IMR-90 (cell line): ENCODE results near the gene CHPF2. TPM values are rescaled to one million over a fixed set of nuclear protein-coding genes. Genes with fewer than 3 reads are reported as not detected.

Experiments
- ATAC-seq: fragments of 200-7000 bp; cut with Tn5 transposase; 2 replicates; pipeline ENCODE4 v1.9.1; 2020; ENCODE audit warnings: low read depth, mild to moderate bottlenecking, moderate library complexity
- BruUV-seq: library from RNA; stranded (reverse); fragments of 400-500 nt; replicated peaks from 2 replicates; lab custom pipeline; 2021; lab: Mats Ljungman, UMichigan
- CTCF ChIA-PET: fragments of 300-600 bp; formaldehyde crosslinking; extraction: SDS; loops from one replicate; lab custom pipeline; 2021; ENCODE audit warnings: antibody characterized with exemption; lab: Yijun Ruan, JAX
- POLR2A ChIA-PET: fragments of 300-600 bp; sonication (Branson Sonifier 250); formaldehyde crosslinking; loops from one replicate; lab custom pipeline; 2022; ENCODE audit warnings: antibody characterized with exemption; ENCODE audit not compliant: unreplicated experiment; lab: Charles Lee
- DNase-seq: peaks from one replicate; pipeline ENCODE4 v3.0.0; 2013
- H2AFZ ChIP-seq: replicated peaks from 2 replicates; pipeline ENCODE3; 2013; ENCODE audit warnings: low read length, mild to moderate bottlenecking; ENCODE audit not compliant: poor library complexity
- H2AK5ac ChIP-seq: 2 replicates; pipeline ENCODE4 v1.6.1; 2013; ENCODE audit warnings: low read depth, low read length, inconsistent platforms
- H2AK9ac ChIP-seq: replicated peaks from 2 replicates; pipeline ENCODE3; 2013; ENCODE audit warnings: mild to moderate bottlenecking, low read depth, low read length, moderate library complexity; ENCODE audit not compliant: poor library complexity
- H2BK120ac ChIP-seq: 2 replicates; pipeline ENCODE4 v1.6.1; 2013; ENCODE audit warnings: low read depth, low read length, inconsistent platforms
- H2BK15ac ChIP-seq: 3 replicates; pipeline ENCODE4 v1.6.1; 2013; ENCODE audit warnings: low read depth, low read length, inconsistent platforms
- H2BK20ac ChIP-seq: 2 replicates; pipeline ENCODE4 v1.6.1; 2013; ENCODE audit warnings: low read depth, mild to moderate bottlenecking, inconsistent platforms, low read length, moderate library complexity
- H2BK5ac ChIP-seq: 2 replicates; pipeline ENCODE4 v1.6.1; 2013; ENCODE audit warnings: mild to moderate bottlenecking, low read depth, low read length, inconsistent platforms; ENCODE audit not compliant: poor library complexity, severe bottlenecking
- H3K14ac ChIP-seq: replicated peaks from 2 replicates; pipeline ENCODE4 v1.6.1; 2013; ENCODE audit warnings: low read depth, low read length, inconsistent platforms
- H3K18ac ChIP-seq: 2 replicates; pipeline ENCODE4 v1.6.1; 2013; ENCODE audit warnings: low read depth, low read length, control low read depth
- H3K23ac ChIP-seq: 2 replicates; pipeline ENCODE4 v1.6.1; 2013; ENCODE audit warnings: low read depth, low read length, inconsistent platforms
- H3K27ac ChIP-seq: 2 replicates; pipeline ENCODE4 v1.5.1; 2013; ENCODE audit warnings: mild to moderate bottlenecking, control low read depth, low read length; ENCODE audit not compliant: insufficient read depth
- H3K27me3 ChIP-seq: 2 replicates; pipeline ENCODE4 v1.6.1; 2013; ENCODE audit warnings: low read length; ENCODE audit not compliant: control insufficient read depth, insufficient read depth
- H3K36me3 ChIP-seq: 2 replicates; pipeline ENCODE4 v1.6.1; 2013; ENCODE audit warnings: low read length, mixed read lengths; ENCODE audit not compliant: control insufficient read depth, insufficient read depth
- H3K4ac ChIP-seq: 2 replicates; pipeline ENCODE4 v1.6.1; 2013; ENCODE audit warnings: low read depth, low read length, inconsistent platforms
- H3K4me1 ChIP-seq: 2 replicates; pipeline ENCODE4 v1.6.1; 2013; ENCODE audit warnings: low read length, mixed read lengths; ENCODE audit not compliant: control insufficient read depth, insufficient read depth
- H3K4me2 ChIP-seq: 2 replicates; pipeline ENCODE4 v1.6.1; 2013; ENCODE audit warnings: low read depth, mild to moderate bottlenecking, control low read depth, low read length, moderate library complexity
- H3K4me3 ChIP-seq: 2 replicates; pipeline ENCODE4 v1.5.1; 2013; ENCODE audit warnings: low read depth, mild to moderate bottlenecking, control low read depth, low read length, moderate library complexity; ENCODE audit not compliant: insufficient read depth
- H3K56ac ChIP-seq: 2 replicates; pipeline ENCODE4 v1.6.1; 2013; ENCODE audit warnings: low read length, inconsistent platforms; ENCODE audit not compliant: insufficient read depth; ENCODE audit errors: extremely low read depth
- H3K79me1 ChIP-seq, 2 experiments: 2 replicates each; pipeline ENCODE4 v1.6.1; 2013; ENCODE audit warnings: low read length in 2 of 2, inconsistent platforms in 1 of 2, low read depth in 1 of 2
- H3K9ac ChIP-seq: 2 replicates; pipeline ENCODE4 v1.6.1; 2013; ENCODE audit warnings: low read depth, low read length, control low read depth
- H3K9me1 ChIP-seq: 2 replicates; pipeline ENCODE4 v1.6.1; 2013; ENCODE audit warnings: low read length, inconsistent platforms; ENCODE audit not compliant: insufficient read depth
- H3K9me3 ChIP-seq: 2 replicates; pipeline ENCODE4 v1.6.1; 2013; ENCODE audit warnings: low read length; ENCODE audit not compliant: control insufficient read depth, insufficient read depth
- H4K20me1 ChIP-seq: 2 replicates; pipeline ENCODE4 v1.6.1; 2013; ENCODE audit warnings: low read length, inconsistent platforms; ENCODE audit not compliant: insufficient read depth
- H4K5ac ChIP-seq: 2 replicates; pipeline ENCODE4 v1.6.1; 2013; ENCODE audit warnings: mild to moderate bottlenecking, low read depth, low read length, control low read depth
- H4K8ac ChIP-seq, 2 experiments: 2 replicates each; pipeline ENCODE4 v1.6.1; 2013; ENCODE audit warnings: low read depth in 2 of 2, low read length in 2 of 2, control low read depth in 1 of 2, inconsistent platforms in 1 of 2
- H4K91ac ChIP-seq: 2 replicates; pipeline ENCODE4 v1.6.1; 2013; ENCODE audit warnings: low read depth, low read length, inconsistent platforms; ENCODE audit not compliant: insufficient read depth
- BHLHE40 ChIP-seq: fragments of 150-350 bp; IDR thresholded peaks from 2 replicates; pipeline ENCODE4 v1.6.1; 2016; ENCODE audit warnings: mild to moderate bottlenecking, low read depth, low read length
- CEBPB ChIP-seq: IDR thresholded peaks from 2 replicates; pipeline ENCODE4 v1.6.1; 2012; ENCODE audit warnings: low read depth, low read length, improper control_type of control experiment
- CHD1 ChIP-seq: IDR thresholded peaks from 2 replicates; pipeline ENCODE4 v1.6.1; 2012; ENCODE audit warnings: low read depth, low read length, improper control_type of control experiment
- ELK1 ChIP-seq: fragments of 150-350 bp; IDR thresholded peaks from 2 replicates; pipeline ENCODE4 v1.6.1; 2016; ENCODE audit warnings: low read depth, mild to moderate bottlenecking, low read length, moderate library complexity, borderline replicate concordance
- MXI1 ChIP-seq: IDR thresholded peaks from 2 replicates; pipeline ENCODE4 v1.6.1; 2012; ENCODE audit warnings: low read depth, mild to moderate bottlenecking, low read length, moderate library complexity, borderline replicate concordance
- POLR2A ChIP-seq: IDR thresholded peaks from 2 replicates; pipeline ENCODE4 v1.6.1; 2012; ENCODE audit warnings: mild to moderate bottlenecking, low read depth, low read length
- SMC3 ChIP-seq: fragments of 150-350 bp; IDR thresholded peaks from 2 replicates; pipeline ENCODE4 v1.6.1; 2016; ENCODE audit warnings: low read depth, mild to moderate bottlenecking, antibody characterized with exemption, low read length, moderate library complexity
- dilution Hi-C: fragments of 300-500 bp; cut with HindIII; formaldehyde crosslinking; loops from one replicate; pipeline ENCODE4 v1.14.3; 2018; ENCODE audit warnings: low sequenced_read_pairs; ENCODE audit not compliant: unreplicated experiment
- in situ Hi-C: fragments of 300-500 bp; cut with MboI; formaldehyde crosslinking; loops from 3 replicates; pipeline ENCODE4 v1.14.3; 2019; ENCODE audit warnings: low sequenced_read_pairs, inconsistent platforms, mixed read lengths
- intact Hi-C: fragments of 100-400 bp; cut with micrococcal nuclease; formaldehyde crosslinking; loops from 2 replicates; pipeline ENCODE4 v1.10.0; 2022
- polyA plus RNA-seq, 3 experiments: library from polyadenylated mRNA; depleted of rRNA; stranded (reverse); fragments of >200 nt; gene quantifications; 2 replicates each; pipeline ENCODE4 v1.2.3, GENCODE V29; 2012; ENCODE audit warnings: low replicate concordance in 1 of 3
- total RNA-seq: library from RNA; depleted of rRNA; stranded (reverse); fragments of >200 nt; gene quantifications from 2 replicates; pipeline ENCODE4 v1.2.3, GENCODE V29; 2012
- TF ChIP-seq, protein P1 (sequence below): conservative IDR thresholded peaks from 2 replicates; pipeline ENCODE4 v1.5.1; 2012; ENCODE audit warnings: mild to moderate bottlenecking, low read depth, low read length, improper control_type of control experiment
- TF ChIP-seq, protein P2 (sequence below): fragments of 150-350 bp; IDR thresholded peaks from 2 replicates; pipeline ENCODE4 v1.6.1; 2017; ENCODE audit warnings: mild to moderate bottlenecking, antibody characterized with exemption, low read length, low read depth

CHPF2 gene
- total and polyA plus RNA-seq, 2 of the 4 experiments (the other 2 are of a cell fraction), result 26.2 to 77.0 TPM

DNA sequence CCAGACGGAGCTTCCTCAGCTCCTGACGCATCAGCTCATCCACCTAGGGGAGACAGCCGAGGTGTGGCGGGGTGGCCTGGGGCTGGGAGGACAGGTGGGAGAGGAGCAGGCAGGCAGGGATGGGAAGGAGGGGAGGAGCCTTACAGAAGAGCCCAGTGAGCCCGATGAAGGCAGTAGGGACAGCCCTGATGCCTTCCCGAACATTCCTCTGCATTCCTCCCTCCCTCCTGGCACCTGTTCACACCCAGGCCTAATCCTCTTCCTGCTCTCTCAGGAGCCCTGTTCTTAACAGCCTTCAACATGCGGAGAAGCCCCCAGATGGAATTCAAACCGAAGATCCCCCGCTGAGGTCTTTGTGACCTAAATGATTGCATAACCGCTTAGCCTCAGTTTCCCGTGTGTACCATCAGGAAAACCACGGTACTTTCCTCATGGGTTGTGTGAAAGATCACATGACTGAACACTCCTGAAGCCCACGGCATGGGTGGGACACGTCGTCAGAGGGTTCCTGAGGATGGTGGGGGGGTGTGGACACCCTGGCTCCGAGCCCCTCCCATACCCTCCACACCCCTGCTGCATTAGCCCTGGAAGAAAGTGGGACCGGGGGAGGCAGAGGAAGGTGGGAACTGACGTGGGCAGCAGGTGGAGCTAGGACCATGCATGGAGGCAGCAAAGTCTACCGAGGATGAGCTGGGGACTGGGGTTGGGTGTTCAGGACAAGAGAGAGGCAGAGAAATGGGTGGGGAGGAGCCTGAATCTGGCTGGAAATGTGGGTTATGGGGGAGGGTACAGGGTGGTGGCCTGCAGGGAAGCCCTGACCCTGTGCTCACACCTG lies 36.5 kb upstream of the CHPF2 start (continued):
- TF ChIP-seq, protein P1, sequence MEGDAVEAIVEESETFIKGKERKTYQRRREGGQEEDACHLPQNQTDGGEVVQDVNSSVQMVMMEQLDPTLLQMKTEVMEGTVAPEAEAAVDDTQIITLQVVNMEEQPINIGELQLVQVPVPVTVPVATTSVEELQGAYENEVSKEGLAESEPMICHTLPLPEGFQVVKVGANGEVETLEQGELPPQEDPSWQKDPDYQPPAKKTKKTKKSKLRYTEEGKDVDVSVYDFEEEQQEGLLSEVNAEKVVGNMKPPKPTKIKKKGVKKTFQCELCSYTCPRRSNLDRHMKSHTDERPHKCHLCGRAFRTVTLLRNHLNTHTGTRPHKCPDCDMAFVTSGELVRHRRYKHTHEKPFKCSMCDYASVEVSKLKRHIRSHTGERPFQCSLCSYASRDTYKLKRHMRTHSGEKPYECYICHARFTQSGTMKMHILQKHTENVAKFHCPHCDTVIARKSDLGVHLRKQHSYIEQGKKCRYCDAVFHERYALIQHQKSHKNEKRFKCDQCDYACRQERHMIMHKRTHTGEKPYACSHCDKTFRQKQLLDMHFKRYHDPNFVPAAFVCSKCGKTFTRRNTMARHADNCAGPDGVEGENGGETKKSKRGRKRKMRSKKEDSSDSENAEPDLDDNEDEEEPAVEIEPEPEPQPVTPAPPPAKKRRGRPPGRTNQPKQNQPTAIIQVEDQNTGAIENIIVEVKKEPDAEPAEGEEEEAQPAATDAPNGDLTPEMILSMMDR, result no peak

DNA sequence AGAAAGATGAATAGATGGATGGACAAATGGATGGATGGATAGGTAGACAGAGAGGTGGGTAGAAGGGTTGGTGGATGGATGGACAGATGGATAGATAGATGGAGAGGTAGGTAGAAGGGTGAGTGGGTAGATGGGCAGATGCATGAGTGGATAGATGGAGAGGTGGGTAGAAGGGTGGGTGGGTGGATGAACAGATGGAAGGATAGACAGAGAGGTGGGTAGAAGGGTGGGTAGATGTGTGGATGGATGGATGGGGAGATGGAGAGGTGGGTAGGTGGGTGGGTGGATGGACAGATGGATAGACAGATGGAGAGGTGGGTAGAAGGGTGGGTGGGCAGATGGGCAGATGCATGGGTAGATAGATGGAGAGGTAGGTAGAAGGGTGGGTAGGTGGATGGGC lies 34.4 kb upstream of the CHPF2 start:
- no peaks in the 10 kb centered on the region for H3K9me1 ChIP-seq
- no peak overlapping the region for H2AK5ac ChIP-seq
- peaks cover 91% of the 10 kb centered on the region for H3K27me3 ChIP-seq
- ChIA-PET CTCF (no interaction called here), POLR2A (no interaction called here)
- H3K18ac ChIP-seq, result no peak overlapping the region
- H3K4me3 ChIP-seq, result no peak overlapping the region
- H2AK9ac ChIP-seq, result no peak overlapping the region
- H3K4me2 ChIP-seq, result no peak overlapping the region
- H3K9ac ChIP-seq, result no peak overlapping the region
- BruUV-seq, result no TSS peak
- intact Hi-C loops (no loop called here), dilution Hi-C loops (no loop called here), in situ Hi-C loops (no loop called here)
- H3K27ac ChIP-seq, result no peak overlapping the region
- no peak overlapping the region for H2BK15ac ChIP-seq
- no peaks in the 10 kb centered on the region for H3K9me3 ChIP-seq
- no peak overlapping the region for H3K4ac ChIP-seq
- H4K91ac ChIP-seq, result no peak overlapping the region
- H4K8ac ChIP-seq, result no peak overlapping the region
- no peak overlapping the region for H3K23ac ChIP-seq
- no peak overlapping the region for H2BK20ac ChIP-seq
- no peak overlapping the region for H3K14ac ChIP-seq
- no peaks in the 10 kb centered on the region for H3K79me1 ChIP-seq
- H2BK5ac ChIP-seq, result no peak overlapping the region
- ATAC-seq (no peak), DNase-seq (no peak)
- no peak overlapping the region for H4K5ac ChIP-seq
- no peaks in the 10 kb centered on the region for H4K20me1 ChIP-seq
- no peaks in the 10 kb centered on the region for H3K4me1 ChIP-seq
- H3K56ac ChIP-seq, result no peak overlapping the region
- no peak overlapping the region for H2AFZ ChIP-seq
- no peaks in the 10 kb centered on the region for H3K36me3 ChIP-seq
- H2BK120ac ChIP-seq, result no peak overlapping the region
- TF ChIP-seq ELK1 (no peak), SMC3 (no peak), CHD1 (no peak), CEBPB (no peak), MXI1 (no peak), BHLHE40 (no peak), POLR2A (no peak)
- TF ChIP-seq, protein P2, sequence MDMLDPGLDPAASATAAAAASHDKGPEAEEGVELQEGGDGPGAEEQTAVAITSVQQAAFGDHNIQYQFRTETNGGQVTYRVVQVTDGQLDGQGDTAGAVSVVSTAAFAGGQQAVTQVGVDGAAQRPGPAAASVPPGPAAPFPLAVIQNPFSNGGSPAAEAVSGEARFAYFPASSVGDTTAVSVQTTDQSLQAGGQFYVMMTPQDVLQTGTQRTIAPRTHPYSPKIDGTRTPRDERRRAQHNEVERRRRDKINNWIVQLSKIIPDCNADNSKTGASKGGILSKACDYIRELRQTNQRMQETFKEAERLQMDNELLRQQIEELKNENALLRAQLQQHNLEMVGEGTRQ, result no peak
- TF ChIP-seq, protein P1, result no peak
